Fibroblast of upper back skin (primary cell): ENCODE measurements around the gene CHIC2.

Source experiments
- DNase-seq: peaks from one replicate; pipeline ENCODE4 v3.0.0-alpha.2; 2013

Gene CHIC2

DNA sequence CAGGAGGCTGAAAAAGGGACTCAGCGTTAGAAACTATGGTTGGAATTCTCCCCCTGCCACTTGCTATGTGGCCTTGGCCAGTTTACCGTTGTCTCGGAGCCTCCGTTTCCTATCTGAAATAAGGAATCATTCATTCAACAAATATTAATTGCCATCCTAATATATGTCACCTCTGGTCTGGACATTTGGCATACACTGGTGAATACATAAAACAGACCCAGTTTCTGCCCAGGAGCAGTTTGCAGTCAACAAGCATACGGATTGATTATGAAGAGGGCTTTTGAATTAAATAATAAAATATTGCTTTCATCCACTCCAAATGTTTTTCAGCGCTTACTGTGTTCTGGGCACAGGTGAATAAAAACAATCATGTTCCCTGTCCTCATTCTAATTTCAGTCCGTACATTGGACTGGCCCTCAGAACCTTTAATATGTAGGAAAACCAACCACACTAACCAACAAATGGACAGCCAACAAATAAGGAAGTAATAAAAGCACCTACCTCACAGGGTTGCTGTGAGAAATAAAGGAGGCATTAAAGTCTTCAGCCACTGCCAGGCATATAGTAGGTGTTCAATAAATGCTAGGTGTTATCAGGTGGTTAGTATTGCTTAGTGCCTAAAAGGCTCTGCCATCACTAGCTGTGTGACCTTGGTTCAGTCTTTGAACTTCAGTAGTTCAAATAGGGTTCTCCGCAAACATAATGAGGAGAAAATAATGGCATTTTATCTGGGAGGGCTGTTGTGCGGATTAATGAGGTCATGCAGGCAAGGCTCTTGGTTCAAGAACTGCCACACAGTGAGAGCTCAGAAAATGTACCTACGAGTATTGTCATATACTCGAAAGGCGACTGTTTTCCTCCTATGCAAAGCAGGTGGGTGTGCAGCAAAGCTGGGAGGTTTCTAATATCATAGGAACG lies 28.3 kb upstream of the CHIC2 start:
- no peak for DNase-seq

DNA sequence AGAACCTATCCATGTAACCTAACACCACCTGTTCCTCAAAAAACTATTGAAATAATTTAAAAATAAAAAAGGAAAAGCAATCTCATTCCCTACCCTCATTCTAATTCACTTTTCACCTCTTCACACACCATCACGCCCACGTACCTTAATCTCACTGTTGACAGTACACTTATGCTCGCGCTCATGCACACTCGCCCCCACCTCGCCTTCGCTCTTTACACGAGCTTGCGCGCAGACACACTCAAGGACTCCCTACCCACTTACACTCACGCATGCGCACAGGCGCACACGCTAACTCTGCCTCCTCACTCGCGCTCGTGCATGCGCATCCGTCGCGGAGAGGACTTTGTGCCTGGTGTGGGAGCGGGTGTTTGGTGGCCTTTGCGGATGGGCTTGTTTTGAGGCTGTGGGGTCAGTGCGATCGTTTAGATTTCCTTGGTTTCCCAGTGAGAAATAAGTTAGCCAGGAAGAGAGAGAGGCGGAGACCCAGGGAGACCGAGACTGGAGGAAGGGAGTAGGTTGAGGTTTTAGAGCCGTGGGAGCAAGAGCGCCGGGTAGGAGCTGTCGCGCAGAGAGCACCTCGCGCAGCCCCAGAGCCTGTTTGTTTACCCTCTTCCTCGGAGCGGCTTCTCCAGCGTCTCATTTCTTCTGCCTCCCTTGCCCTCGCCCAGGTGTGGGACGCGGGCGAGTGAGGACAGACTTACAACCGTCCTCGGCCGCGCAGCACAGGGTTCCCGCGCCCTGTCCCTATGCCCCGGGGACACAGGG lies 27.4 kb upstream of the CHIC2 start:
- peak; percentile 69 for DNase-seq

DNA sequence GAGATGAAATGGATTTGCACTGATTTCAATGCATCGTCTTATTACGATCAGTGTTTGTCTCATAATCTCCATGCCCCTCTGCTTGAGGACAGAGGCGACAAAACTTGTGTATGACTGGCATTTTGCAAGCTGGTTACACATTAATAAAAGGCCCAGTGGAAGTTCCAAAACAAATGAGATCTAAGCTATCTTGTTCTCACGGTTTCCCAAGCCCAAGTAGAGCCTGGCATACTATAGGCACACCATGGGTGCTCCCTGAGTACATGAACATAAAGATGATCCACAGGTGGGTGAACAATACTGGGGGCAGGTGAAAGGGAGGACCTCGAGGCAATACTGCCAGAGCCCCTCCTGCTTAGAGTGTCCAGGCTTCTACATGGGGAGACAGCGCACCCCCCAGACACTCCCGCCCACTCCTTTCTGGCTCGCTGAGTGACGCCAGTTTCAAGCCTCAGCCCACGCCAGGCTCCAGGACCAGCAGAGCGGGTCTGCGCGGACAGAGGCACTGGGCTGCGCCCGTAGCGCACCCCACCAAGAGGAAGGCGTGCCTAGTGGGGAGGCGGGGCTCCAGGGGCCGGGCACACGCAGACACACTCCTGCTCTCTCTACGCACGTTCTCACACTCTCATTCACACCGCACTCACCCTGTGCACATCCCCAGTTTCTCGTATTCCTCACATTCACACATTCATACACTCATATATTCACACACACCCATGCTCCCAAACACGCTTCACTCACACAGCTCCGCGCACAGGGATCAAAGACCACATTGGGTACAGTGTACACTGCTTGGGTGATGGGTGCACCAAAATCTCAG lies 26.6 kb upstream of the CHIC2 start:
- no peak for DNase-seq

DNA sequence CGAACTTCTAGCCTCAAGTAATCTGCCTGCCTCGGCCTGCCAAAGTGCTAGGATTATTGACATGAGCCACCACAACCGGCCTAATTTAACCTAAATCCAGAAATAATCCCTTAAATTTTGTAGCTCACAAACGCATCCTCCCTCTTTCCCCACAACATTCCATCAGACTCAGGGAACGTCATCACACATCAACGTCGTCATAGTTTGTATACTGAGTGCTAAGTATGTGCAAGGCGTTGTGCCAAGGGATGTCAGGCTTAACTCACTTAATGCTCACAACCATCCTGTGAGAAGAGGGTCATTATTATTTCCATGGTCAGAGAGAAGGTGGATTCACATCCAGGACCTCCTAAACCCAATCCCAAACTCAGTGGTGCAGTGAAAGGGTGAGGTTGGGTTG lies 26.0 kb upstream of the CHIC2 start:
- DNase-seq, result no peak

DNA sequence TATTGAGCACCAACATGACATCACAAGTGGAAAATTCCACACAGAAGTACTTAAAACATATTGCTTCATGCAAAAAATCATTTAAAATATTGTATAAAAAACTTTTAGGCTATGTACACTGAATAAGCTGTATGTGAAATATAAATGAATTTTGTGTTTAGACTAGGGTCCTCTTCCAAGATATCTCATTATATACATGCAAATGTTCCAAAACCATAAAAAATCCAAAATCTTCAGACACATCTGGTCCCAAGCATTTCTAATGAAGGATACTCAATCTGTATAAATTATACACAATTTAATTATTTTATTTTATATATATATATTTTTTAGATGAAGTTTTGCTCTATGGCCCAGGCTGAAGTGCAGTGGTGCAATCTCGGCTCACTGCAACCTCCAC lies 25.5 kb upstream of the CHIC2 start:
- no peak for DNase-seq

DNA sequence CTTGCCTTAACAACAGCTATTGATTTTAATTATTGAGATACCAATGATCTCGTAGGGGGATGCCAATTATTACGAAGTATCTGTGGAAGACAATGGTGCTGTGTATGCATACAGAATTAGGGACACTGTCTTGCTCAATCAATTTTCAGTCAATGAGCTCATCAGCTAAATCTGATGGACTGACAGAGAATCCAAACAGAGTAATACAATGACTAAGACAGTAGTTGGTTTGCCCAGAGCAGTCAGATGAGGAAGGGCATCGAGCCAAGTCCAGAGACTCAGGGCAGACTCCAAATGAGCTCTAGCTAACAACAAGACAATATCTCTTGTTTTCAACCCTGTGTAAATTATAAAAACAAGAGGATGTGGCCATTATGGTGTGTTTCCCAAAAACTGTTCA lies 20.9 kb upstream of the CHIC2 start:
- peak; percentile 89 for DNase-seq

DNA sequence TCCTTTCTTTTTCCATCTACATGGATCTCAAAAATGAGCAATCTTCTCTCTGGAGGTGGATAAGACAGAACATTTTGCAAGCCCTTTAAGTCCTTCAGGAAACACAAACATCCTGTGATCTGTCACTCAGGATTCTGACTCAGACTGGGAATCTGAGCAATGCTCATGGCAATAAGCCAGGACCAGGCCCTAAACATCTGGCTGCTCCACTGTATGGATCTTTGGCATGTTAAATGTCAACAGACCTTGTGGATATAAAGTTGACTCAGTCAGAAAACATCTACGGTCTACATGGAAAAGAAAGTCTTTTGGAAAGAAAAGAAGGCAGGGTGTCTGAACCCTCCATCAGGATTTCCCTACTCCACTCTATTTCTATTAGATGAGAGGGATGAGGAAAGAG lies 17.8 kb upstream of the CHIC2 start:
- DNase-seq, result peak; percentile 99

DNA sequence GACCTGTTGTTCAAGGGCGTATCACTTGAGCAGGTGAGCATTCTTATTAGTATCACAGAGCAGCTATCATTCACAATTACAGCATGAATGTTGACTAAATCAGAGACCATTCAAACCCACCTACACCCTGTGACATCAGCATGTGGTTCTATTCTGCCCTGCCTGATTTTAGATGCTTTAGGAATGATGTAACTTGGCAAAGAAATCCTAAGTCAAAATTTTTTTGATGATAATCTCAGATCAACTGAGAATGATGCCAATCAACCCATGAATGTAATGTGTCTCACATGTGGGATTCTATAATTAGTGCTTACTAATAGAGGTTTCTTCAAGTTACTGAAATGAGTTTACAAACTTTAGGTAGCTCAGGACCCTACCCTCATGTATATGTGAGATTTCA lies 13.4 kb upstream of the CHIC2 start:
- peak; percentile 52 for DNase-seq

DNA sequence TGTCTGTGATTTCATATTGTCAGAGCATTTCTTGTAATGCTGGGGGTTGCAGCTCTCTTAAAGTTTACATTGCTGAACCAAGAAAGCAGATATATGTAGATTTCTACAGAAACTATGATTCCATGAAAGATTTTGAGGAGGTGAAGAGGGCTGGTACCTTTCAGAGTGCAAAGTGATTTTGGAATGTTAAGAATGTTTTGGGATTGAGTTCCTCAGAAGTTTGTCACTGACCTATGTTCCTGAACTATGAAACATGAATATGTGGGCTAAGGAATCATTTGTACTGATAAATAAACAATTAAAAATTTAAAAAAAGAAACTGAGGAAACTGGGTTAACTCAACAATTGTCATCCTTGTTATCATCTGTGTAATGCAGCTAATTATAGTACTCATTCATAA lies 12.3 kb upstream of the CHIC2 start:
- peak; percentile 47 for DNase-seq

DNA sequence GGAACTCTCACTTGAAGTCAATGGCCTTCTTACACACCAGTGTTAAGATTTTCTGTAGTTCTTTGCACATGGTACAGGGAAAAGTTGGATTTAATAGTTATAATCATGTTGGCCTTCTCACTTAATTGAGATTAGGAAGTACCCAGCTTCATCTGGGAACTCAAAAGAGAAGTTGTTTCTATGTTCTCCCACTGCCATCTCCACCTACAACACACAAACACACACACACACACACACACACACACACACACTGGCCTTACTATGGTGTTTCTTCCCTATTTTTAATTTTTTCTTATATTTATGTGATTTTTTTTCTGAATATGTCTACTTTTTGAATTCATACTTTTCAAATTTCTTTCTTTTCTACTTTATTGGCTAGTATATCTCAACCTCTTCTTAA lies 10.0 kb upstream of the CHIC2 start:
- DNase-seq, result no peak

DNA sequence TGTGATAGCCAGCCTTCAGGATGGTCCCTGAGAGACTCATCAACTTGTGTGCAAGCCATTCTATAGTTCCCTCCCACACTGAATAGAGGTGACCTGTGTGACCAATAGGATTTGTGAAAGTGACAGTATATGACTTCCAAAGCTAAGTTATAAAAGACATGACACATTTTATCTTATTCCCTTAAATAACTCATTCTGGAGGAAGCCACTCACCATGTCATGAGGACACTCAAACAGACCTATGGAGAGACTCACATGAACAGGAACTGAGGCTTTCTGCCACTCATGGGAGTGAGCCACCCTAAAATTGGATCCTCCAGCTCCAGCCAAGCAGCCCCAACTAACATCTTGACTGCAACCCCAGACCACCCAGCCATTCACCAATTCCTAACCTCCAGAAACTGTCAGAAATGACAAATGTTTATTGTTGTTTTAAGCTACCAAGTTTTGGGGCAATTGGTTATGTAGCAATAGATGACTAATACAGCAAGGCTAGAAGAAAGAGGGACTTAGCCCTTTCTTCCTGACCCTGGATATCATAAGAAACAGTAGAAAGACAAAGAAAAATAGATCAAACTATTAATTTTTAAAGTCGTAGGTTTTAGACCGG lies 9.0 kb upstream of the CHIC2 start:
- DNase-seq, result peak; percentile 71

DNA sequence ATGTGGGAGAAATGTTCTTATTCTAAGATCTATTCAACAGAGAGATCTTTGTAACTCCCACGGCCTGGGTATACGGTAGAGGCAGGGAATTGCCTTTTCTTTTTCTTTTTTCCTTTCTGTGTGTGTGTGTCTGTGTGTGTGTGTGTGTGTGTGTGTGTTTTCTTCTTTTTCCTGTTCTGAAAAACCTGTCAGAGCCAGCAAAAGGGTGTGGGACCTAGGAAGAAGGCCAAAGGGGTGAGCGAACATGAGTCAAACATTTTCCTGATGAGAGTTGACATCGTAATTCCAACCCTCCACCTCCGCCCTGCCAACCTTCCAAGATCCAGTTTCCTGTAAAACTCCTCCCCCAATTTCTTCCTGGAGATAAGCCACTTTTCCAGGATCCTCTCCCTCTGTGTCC lies 2.8 kb upstream of the CHIC2 start:
- DNase-seq, result peak; percentile 74

DNA sequence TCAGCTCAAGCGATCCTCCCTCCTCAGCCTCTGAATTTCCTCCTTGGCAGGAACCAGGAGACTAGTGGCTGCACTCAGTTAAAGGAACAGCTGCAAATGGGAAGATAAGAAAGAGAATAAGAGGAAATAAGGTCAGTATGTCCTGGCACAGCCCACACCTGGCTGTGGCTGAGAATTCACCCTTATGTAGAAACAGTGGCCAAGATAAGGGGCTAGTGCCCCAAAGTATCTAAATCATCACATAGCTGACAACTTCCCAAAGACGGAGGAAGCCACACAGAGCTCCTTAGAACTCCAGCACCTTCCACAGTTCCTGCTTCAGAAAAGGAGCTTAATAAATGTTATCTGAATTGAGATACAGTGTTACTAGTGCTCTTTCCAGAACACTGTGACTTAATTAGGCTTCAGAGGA lies 2.3 kb upstream of the CHIC2 start:
- no peak for DNase-seq

DNA sequence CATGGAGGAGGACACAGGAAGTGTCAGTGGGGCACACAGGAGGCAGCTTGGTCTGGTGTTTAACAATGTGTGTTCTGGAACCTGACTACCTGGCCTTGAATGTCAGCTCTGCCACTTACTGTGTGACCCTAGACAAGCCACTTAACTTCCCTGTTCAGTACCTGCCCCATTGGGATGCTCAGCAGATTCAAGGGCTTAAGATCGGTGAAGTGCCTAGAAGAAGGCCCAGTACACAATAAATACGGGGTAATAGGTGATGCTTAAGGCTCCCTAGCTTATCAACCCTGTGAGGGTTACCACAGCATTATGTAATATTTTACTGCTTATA lies 1.6 kb upstream of the CHIC2 start:
- no peak for DNase-seq

DNA sequence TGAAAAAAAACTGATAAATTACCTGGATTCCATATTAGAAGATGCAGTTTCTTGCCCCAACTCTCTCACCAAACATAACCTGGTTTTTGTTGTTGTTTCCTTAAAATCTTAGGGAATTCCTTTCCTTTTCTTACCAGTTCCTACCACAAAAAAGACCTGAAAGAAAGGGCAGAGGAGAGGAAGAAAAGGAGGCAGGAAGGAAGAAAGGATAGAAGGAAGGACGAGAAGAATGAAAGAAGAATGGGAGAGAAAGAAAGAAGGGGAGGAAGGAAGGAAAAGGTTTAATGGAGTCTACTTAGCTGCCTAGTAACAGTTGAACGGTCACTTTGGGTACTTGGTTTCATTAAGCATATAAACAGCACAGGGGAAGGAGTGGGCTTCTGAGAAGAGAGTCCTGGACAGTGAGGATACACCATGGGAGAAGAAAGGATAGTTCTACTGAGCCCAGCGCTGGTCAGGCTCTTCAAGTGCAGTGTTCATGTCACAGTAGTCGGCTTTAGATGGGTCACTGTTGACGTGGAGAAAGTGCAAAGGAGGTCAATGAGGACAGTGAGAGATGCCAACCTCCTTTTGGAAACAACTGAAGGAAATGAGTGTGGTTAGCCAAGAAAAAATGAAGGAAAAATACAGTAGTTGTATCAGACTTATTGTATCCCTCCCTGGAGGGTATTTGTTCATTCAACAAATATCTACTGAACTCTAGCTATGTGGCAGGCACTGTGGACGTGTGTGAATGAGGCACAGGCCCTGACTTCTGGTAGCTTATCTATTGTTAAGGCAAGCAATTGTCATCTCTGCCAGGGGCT lies 1.1 kb upstream of the CHIC2 start:
- DNase-seq, result peak; percentile 44

DNA sequence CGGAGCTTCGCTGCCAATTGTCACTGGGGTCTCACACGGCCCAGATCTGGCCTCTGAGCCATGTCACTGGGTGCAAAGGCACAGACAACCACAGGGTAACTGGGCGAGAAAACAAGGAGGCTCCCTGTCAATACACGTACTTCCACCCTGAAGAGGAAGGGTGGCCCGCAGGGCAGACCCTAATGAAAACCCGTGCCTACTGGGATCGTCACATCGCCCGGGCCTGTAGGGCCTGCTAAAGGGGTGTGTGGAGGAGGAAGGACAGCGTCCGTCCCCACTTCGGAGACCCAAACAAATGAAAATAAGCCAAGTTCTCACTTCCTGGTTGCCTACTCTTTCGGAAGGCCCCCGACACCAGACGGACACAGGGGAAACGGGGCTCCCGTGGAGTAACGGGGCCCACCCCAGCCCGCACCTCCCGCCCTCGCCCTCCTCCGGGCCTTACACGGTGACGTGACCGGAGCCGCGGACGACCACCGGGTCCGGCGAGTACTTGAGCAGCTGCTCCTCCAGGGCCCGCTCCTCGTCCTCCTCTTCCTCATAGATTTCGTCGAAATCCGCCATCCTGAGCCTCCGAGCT lies 578 bp downstream of the CHIC2 start:
- no peak for DNase-seq

DNA sequence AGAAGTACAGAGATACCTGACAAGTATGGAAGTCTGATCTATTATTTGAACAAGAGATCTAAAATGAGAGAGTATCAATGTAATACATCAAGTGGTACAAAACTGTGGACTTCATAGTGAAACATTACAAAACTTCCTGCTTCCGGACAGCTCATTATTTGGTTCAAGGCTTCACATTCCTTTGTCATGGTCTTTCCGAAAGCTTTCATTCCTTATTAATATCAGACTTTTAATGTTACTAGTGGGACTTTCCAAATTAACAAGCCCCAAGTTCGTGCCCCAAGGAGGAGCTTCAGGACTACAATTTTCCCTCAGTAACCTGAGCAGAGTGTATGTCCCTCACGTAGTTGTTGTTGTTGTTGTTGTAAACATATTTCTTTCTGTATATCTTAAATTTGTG lies 1.2 kb downstream of the CHIC2 start:
- DNase-seq, result peak; percentile 49

DNA sequence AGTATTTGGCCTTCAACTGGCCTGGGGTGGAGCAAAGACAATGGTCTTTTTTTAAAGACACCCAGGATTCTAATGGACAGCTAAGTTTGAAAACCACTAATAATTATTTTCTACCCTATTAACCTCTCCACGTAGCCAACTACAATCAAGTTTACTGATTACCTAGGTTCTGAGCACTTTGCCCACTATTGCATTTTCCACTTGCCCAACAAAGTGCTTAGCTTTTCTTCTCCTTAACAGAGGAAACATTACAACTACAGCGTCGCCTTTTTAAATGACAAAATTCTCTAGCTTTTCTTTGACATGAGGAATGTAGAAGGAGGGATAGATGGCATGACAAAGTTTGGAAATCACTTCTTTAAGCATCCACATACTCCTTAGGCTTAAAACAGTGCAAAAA lies 2.0 kb downstream of the CHIC2 start:
- no peak for DNase-seq

DNA sequence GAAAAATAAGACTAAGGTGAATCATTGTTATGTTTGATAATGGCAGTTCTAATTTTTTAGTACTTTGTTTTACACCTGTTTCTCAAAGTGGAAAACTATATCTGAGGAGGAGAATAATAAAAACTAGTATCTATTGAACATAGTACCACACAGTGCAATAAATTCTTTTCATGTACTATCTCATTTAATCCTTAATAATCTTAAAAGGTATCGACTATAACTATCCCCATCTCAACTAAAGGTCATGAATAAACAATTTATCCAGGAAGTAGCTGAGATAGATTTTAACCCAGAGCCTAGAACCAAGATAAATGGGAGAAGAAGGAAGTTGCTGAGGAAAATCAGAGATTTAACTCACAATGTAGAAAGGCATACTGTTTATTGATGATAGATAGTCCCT lies 2.5 kb downstream of the CHIC2 start:
- DNase-seq, result no peak

DNA sequence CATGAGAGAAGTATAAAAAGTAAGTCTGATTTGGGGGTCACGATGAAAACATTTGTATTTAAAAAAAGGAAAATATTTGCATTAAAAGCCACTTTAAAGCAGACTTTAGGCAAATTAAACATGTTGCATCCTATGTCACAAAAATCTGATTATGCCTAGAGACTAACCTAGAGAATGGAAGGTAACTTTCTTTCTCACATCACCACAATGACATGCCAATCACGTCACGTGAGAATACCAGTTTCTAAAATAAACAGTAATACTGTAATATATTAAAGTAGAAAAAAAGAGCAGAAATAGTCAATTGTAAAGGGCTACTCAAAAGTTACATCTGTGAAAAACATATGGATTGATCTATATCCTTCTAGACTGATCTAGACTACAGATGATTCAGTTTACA lies 3.3 kb downstream of the CHIC2 start:
- no peak for DNase-seq

DNA sequence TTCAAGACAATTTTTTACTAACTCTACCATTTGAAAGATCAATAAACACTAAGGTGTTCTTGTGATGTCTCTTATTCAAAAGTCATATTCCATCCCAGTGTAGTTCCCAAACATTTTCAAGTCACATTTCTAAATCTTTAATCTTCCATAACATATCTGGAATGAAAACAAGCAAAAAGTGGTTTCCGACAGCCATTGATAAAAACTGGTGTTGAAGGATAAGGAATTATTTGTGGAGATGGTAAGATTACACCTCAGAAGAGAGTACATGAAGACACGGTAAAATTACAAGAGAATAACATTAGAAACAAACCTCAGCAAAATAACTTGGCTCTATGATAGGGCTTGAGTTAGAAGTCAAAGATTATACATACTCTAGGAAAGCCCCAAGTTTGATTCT lies 4.3 kb downstream of the CHIC2 start:
- DNase-seq, result no peak

DNA sequence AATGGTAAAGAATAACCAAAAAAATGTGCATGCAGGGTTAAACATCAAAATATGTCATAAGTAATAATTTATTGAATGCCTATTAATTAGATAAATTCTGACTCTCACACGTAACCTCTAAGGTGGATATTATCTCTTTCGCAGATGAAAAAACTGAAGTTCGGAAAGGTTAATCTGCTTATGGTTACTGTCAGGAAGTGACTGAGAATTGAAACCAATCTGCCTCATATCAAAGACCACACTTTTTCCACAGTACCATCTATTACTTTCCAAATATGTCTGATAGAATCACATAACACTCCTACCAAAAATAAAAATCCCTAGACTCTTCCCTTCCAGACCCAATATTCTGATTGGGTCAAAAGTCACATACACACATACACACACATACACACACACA lies 6.2 kb downstream of the CHIC2 start:
- no peak for DNase-seq
